Neuronal stem cell (in vitro differentiated cells): ENCODE data around the gene ESPNL.
"Not testable (repeated sequence)": the region's sequence is repeated elsewhere in the genome, so short reads cannot be mapped to it uniquely, and the experiment has no call there.

ENCODE experiments used
- DNase-seq: peaks from one replicate; pipeline ENCODE4 v3.0.0-alpha.2; 2013; ENCODE audit warnings: low spot score
- H2AFZ ChIP-seq: one replicate; pipeline ENCODE4 v1.6.1; 2013; ENCODE audit warnings: mild to moderate bottlenecking, low read length, inconsistent platforms
- H2AK5ac ChIP-seq: 2 replicates; pipeline ENCODE4 v1.6.1; 2013; ENCODE audit warnings: low read depth, mild to moderate bottlenecking, inconsistent platforms, low read length, moderate library complexity, mixed read lengths
- H2BK120ac ChIP-seq: 2 replicates; pipeline ENCODE4 v1.6.1; 2013; ENCODE audit warnings: low read depth, mild to moderate bottlenecking, inconsistent platforms, low read length, moderate library complexity, mixed read lengths
- H2BK12ac ChIP-seq: one replicate; pipeline ENCODE4 v1.6.1; 2013; ENCODE audit warnings: low read length, inconsistent platforms
- H2BK15ac ChIP-seq: 2 replicates; pipeline ENCODE4 v1.6.1; 2013; ENCODE audit warnings: mild to moderate bottlenecking, low read length, inconsistent platforms, mixed read lengths
- H2BK5ac ChIP-seq: one replicate; pipeline ENCODE4 v1.6.1; 2013; ENCODE audit warnings: inconsistent platforms, mild to moderate bottlenecking, low read length, moderate library complexity
- H3K14ac ChIP-seq: one replicate; pipeline ENCODE4 v1.6.1; 2013; ENCODE audit warnings: low read length, inconsistent platforms
- H3K18ac ChIP-seq: 2 replicates; pipeline ENCODE4 v1.6.1; 2013; ENCODE audit warnings: low read length, inconsistent platforms
- H3K23ac ChIP-seq: 2 replicates; pipeline ENCODE4 v1.6.1; 2013; ENCODE audit warnings: low read depth, mild to moderate bottlenecking, mixed read lengths, low read length, inconsistent platforms; ENCODE audit not compliant: poor library complexity
- H3K27ac ChIP-seq: replicated peaks from 3 replicates; pipeline ENCODE4 v1.5.1; 2013; ENCODE audit warnings: low read length, inconsistent platforms
- H3K27me3 ChIP-seq, 3 experiments: 2 replicates each; pipeline ENCODE4 v1.6.1; 2013; ENCODE audit warnings: low read length in 3 of 3, mild to moderate bottlenecking in 2 of 3, inconsistent platforms in 1 of 3, low read depth in 1 of 3, mixed read lengths in 1 of 3, moderate library complexity in 1 of 3; ENCODE audit not compliant: control insufficient read depth in 3 of 3, insufficient read depth in 3 of 3
- H3K36me3 ChIP-seq, 2 donors: replicated peaks in 1 of 2; 2 replicates each; pipeline ENCODE4 v1.6.1; 2013; ENCODE audit warnings: low read length in 2 of 2; ENCODE audit not compliant: control insufficient read depth in 2 of 2, insufficient read depth in 2 of 2
- H3K4ac ChIP-seq: 2 replicates; pipeline ENCODE4 v1.6.1; 2013; ENCODE audit warnings: inconsistent platforms, mild to moderate bottlenecking, low read length, moderate library complexity
- H3K4me1 ChIP-seq, 2 donors: 1 replicate in 1 of 2; 2 replicates in 1 of 2; pipeline ENCODE4 v1.6.1; 2013; ENCODE audit warnings: low read length in 2 of 2, low read depth in 1 of 2; ENCODE audit not compliant: control insufficient read depth in 2 of 2, insufficient read depth in 1 of 2
- H3K4me2 ChIP-seq: one replicate; pipeline ENCODE4 v1.6.1; 2013; ENCODE audit warnings: mild to moderate bottlenecking, low read length, inconsistent platforms; ENCODE audit not compliant: insufficient read depth, poor library complexity, severe bottlenecking
- H3K4me3 ChIP-seq, 2 donors: 2 replicates each; pipeline ENCODE4 v1.5.1; 2013; ENCODE audit warnings: low read length in 2 of 2, mild to moderate bottlenecking in 2 of 2, inconsistent platforms in 1 of 2, moderate library complexity in 1 of 2
- H3K79me1 ChIP-seq: one replicate; pipeline ENCODE4 v1.6.1; 2013; ENCODE audit warnings: low read depth, mild to moderate bottlenecking, inconsistent platforms, low read length, moderate library complexity
- H3K9ac ChIP-seq: one replicate; pipeline ENCODE4 v1.6.1; 2013; ENCODE audit warnings: mild to moderate bottlenecking, low read depth, low read length, inconsistent platforms; ENCODE audit not compliant: poor library complexity
- H3K9me3 ChIP-seq, 2 donors: replicated peaks in 1 of 2; 2 replicates each; pipeline versions ENCODE3 to v1.6.1; 2013; ENCODE audit warnings: low read length in 2 of 2, mild to moderate bottlenecking in 2 of 2, inconsistent platforms in 1 of 2, low read depth in 1 of 2, mixed read lengths in 1 of 2, moderate library complexity in 1 of 2; ENCODE audit not compliant: control insufficient read depth in 2 of 2, insufficient read depth in 1 of 2
- H4K8ac ChIP-seq: one replicate; pipeline ENCODE4 v1.6.1; 2013; ENCODE audit warnings: low read depth, mild to moderate bottlenecking, inconsistent platforms, low read length, moderate library complexity
- H4K91ac ChIP-seq: one replicate; pipeline ENCODE4 v1.6.1; 2013; ENCODE audit warnings: low read length, low read depth, mild to moderate bottlenecking, inconsistent platforms; ENCODE audit not compliant: poor library complexity
- WGBS, 2 donors: extraction: QIAGEN DNeasy Blood & Tissue Kit; methylation state at CpG; one replicate each; pipeline ENCODE4 v1.1.7; 2013; ENCODE audit warnings: missing lambda C conversion rate in 2 of 2, mixed read lengths in 1 of 2; ENCODE audit not compliant: insufficient read length in 2 of 2, insufficient replicate concordance in 1 of 2; ENCODE audit errors: extremely low coverage in 2 of 2; 5-methylcytosine and 5-hydroxymethylcytosine counted together

Gene ESPNL

DNA sequence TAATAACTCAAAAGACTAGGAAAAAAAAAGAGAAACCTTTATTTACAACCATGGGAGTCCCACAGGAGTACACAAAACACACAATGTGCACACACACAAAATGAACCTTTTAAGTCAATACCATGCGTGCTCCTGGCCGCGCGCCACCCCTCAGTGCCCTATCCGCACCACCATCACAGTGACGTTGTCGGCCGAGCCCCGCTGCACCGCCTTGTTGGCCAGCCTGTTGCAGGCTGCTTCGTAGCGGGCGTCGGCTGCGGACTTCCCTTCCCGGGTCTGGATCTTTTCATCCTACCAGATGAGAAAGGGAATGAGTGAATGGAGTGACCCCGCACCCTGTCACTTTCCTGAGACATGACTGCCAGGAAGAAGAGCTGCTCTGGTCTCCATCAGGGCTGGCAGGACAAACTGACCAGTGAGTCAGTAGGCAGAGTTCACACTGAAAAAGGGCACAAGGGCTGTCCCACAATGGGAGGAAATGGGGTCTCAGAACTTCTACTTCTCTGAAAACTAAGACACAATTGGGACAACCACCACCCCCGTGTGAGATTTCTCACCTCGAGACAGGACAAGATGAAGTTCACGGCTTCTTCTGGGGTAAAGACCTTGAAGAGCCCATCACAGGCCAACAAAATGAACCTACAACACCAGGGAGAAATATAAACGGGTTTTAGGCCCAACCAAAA lies 70.4 kb downstream of the ESPNL start:
- H3K79me1 ChIP-seq = no peaks in the 10 kb centered on the region
- H3K9ac ChIP-seq = no peak overlapping the region
- H2BK120ac ChIP-seq = no peak overlapping the region
- H3K27me3 ChIP-seq = no peaks in the 10 kb centered on the region
- no peak overlapping the region for H3K18ac ChIP-seq
- no peak overlapping the region for H3K23ac ChIP-seq
- no peak overlapping the region for H2BK5ac ChIP-seq
- H3K27ac ChIP-seq = no peak overlapping the region
- no peak overlapping the region for H3K4me3 ChIP-seq
- no peaks in the 10 kb centered on the region for H3K4me1 ChIP-seq
- no peak overlapping the region for H4K91ac ChIP-seq
- no peak overlapping the region for H3K4ac ChIP-seq
- peaks cover 45 to 84% of the 10 kb centered on the region in 2 donors for H3K36me3 ChIP-seq
- no peak overlapping the region for H2AK5ac ChIP-seq
- H4K8ac ChIP-seq = no peak overlapping the region
- no peak overlapping the region for H3K14ac ChIP-seq
- DNase-seq = no peak
- H3K9me3 ChIP-seq = no peaks in the 10 kb centered on the region
- WGBS, 2 donors = no CpG with 5 or more reads among the region's 21 CpGs
- H2AFZ ChIP-seq = no peak overlapping the region
- no peak overlapping the region for H2BK15ac ChIP-seq
- no peak overlapping the region for H2BK12ac ChIP-seq
- no peak overlapping the region for H3K4me2 ChIP-seq

DNA sequence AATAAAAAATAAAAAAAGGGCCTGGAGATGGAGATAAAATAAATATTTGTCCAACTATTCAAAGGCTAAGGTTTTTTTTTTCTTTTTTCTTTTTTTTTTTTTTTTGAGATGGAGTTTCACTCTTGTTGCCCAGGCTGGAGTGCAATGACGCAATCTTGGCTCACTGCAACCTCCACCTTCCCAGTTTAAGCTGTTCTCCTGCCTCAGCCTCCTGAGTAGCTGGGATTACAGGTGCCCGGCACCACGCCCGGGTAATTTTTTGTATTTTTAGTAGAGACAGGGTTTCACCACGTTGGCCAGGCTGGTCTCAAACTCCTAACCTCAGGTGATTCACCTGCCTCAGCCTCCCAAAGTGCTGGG lies 70.9 kb downstream of the ESPNL start:
- H2BK12ac ChIP-seq, H3K9me3 ChIP-seq, H3K4me3 ChIP-seq, H3K4me2 ChIP-seq, H3K14ac ChIP-seq, H3K27ac ChIP-seq, H2AK5ac ChIP-seq, H4K8ac ChIP-seq, H2BK120ac ChIP-seq, H4K91ac ChIP-seq, H2AFZ ChIP-seq, H3K9ac ChIP-seq, H3K4me1 ChIP-seq, H3K79me1 ChIP-seq, H3K27me3 ChIP-seq, H2BK15ac ChIP-seq, H3K23ac ChIP-seq, H3K4ac ChIP-seq, H2BK5ac ChIP-seq, DNase-seq, H3K18ac ChIP-seq: not testable (repeated sequence)
- H3K36me3 ChIP-seq = peaks cover 45 to 88% of the 10 kb centered on the region in 2 donors
- WGBS, 2 donors = no CpG with 5 or more reads among the region's 5 CpGs

GRCh38 chr2:238171575-238172187 lies 71.5 kb downstream of the ESPNL start:
- Histone ChIP-seq H3K9ac (no peak overlapping the region), H2BK12ac (no peak overlapping the region), H3K4me2 (no peak overlapping the region), H2AFZ (no peak overlapping the region), H3K79me1 (no peaks in the 10 kb centered on the region), H3K9me3 (no peaks in the 10 kb centered on the region), H2BK120ac (no peak overlapping the region), H3K27ac (no peak overlapping the region), H3K14ac (no peak overlapping the region), H2BK15ac (no peak overlapping the region), H3K36me3 (peaks cover 47 to 92% of the 10 kb centered on the region in 2 donors), H3K23ac (no peak overlapping the region), H3K27me3 (no peaks in the 10 kb centered on the region), H3K4me1 (no peaks in the 10 kb centered on the region), H4K91ac (no peak overlapping the region), H2BK5ac (no peak overlapping the region), H2AK5ac (no peak overlapping the region), H3K4me3 (no peak overlapping the region), H3K4ac (no peak overlapping the region), H4K8ac (no peak overlapping the region), H3K18ac (no peak overlapping the region)
- WGBS, 2 donors = no CpG with 5 or more reads among the region's 9 CpGs
- DNase-seq = no peak

DNA sequence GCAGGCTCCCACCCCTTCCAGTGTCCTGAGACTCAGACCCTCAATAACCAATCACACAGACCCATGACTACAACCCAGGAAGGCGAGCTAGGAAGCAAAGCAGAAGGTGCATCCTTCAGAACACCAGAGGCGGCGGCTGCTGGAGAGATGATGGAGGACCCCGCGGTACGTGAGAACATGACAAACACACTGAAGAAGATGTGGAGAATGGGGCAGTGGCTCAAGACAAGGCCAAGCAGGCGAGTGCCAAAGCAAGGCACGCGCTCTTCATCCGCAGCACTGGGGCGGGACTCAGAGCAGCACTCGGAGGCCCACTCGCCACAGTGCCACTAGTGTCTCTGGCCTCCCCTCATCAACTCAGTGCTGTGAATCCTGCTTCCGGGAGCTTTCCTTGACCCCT lies 72.3 kb downstream of the ESPNL start:
- Histone ChIP-seq H3K9me3 (no peaks in the 10 kb centered on the region), H3K4ac (no peak overlapping the region), H3K4me3 (no peak overlapping the region), H3K36me3 (peaks cover 48 to 94% of the 10 kb centered on the region in 2 donors), H3K79me1 (no peaks in the 10 kb centered on the region), H3K23ac (peak overlapping the region; percentile 43), H2BK15ac (no peak overlapping the region), H4K91ac (no peak overlapping the region), H3K27ac (no peak overlapping the region), H3K18ac (no peak overlapping the region), H2AFZ (no peak overlapping the region), H4K8ac (peak overlapping the region; percentile 82), H3K27me3 (no peaks in the 10 kb centered on the region), H3K14ac (no peak overlapping the region), H2BK5ac (peak overlapping the region; percentile 12), H2BK12ac (no peak overlapping the region), H3K4me1 (no peaks in the 10 kb centered on the region), H3K4me2 (no peak overlapping the region), H2AK5ac (no peak overlapping the region), H3K9ac (peak overlapping the region; percentile 57), H2BK120ac (no peak overlapping the region)
- DNase-seq = no peak
- no CpG with 5 or more reads among the region's 14 CpGs for WGBS, 2 donors
